Measurements from ENCODE around the gene GDPD5.

DNA sequence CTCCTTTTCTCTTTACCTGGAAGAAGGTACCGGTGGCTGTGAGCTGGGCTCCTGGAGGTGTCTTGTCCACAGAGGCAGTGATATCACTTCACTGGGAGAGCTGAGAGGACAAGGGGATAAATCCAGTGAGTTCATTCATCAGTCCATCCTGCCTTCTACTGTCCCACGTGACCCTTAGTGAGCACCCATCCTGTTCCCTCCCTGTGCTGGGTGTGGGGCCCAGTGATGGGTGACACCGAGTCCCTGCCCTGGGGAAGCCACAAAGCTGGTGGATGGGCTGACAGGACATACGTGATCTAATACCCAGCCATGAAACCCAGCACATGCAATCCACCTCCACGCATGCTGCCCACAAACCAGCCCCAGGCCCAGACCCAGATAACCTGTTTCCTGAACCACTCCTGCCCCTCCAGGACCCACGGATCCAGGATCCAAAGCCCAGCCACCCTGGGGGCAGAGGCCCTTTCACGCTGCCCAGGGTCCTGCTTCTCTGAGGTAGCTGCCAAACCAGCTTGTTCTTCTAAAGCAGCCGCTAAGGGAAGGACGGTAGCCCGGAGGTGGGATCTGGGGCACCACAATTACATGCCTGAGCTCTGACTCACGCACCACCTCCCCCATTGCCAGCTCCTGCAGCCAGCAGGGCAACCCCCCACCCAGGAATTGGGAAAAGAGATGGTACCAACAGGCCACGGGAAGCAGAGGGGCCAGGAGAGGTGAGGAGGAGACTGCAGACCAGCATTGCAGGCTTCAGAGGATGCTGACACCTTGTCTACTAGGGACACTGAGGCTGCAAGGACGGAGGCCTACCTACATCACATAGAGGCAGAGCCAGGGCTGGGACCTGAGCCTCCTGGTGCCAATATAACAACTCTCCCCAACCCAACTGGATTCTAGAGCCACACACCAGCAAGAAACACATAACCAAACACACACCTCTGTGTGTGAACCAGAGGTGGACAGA is 35.2 kb downstream of the GDPD5 start:
- TF ChIP-seq, protein P1, sequence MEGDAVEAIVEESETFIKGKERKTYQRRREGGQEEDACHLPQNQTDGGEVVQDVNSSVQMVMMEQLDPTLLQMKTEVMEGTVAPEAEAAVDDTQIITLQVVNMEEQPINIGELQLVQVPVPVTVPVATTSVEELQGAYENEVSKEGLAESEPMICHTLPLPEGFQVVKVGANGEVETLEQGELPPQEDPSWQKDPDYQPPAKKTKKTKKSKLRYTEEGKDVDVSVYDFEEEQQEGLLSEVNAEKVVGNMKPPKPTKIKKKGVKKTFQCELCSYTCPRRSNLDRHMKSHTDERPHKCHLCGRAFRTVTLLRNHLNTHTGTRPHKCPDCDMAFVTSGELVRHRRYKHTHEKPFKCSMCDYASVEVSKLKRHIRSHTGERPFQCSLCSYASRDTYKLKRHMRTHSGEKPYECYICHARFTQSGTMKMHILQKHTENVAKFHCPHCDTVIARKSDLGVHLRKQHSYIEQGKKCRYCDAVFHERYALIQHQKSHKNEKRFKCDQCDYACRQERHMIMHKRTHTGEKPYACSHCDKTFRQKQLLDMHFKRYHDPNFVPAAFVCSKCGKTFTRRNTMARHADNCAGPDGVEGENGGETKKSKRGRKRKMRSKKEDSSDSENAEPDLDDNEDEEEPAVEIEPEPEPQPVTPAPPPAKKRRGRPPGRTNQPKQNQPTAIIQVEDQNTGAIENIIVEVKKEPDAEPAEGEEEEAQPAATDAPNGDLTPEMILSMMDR (IDR thresholded peaks at IDR 0.05; ENCODE audit: low read depth, low read length, poor library complexity, severe bottlenecking): no peak
- no peak for TF ChIP-seq EZH2phosphoT487 (IDR thresholded peaks at IDR 0.05; ENCODE audit: borderline replicate concordance, low read length)

Data from DOHH2 (cell line).